MM.1S (cell line): ENCODE results near the gene APLP2.

ENCODE experiments used
- EZH2 ChIP-seq: fragments of 300-600 bp; sonication (generic); optimal IDR thresholded peaks from 2 replicates; pipeline ENCODE3; 2017; ENCODE audit warnings: low read depth, mild to moderate bottlenecking, antibody characterized with exemption, low read length, mixed read lengths
- EZH2phosphoT487 ChIP-seq: fragments of 300-600 bp; sonication (generic); IDR thresholded peaks from 2 replicates; pipeline ENCODE4 v1.6.1; 2018; ENCODE audit warnings: antibody characterized with exemption, low read length
- TF ChIP-seq, protein P1 (sequence below): fragments of 300-600 bp; sonication (generic); IDR thresholded peaks from 2 replicates; pipeline ENCODE4 v1.5.1; 2016; ENCODE audit warnings: antibody characterized with exemption, low read length, mixed read lengths

GRCh38 chr11:130020323-130020722 lies 49.4 kb upstream of the APLP2 start:
- TF ChIP-seq, protein P1, sequence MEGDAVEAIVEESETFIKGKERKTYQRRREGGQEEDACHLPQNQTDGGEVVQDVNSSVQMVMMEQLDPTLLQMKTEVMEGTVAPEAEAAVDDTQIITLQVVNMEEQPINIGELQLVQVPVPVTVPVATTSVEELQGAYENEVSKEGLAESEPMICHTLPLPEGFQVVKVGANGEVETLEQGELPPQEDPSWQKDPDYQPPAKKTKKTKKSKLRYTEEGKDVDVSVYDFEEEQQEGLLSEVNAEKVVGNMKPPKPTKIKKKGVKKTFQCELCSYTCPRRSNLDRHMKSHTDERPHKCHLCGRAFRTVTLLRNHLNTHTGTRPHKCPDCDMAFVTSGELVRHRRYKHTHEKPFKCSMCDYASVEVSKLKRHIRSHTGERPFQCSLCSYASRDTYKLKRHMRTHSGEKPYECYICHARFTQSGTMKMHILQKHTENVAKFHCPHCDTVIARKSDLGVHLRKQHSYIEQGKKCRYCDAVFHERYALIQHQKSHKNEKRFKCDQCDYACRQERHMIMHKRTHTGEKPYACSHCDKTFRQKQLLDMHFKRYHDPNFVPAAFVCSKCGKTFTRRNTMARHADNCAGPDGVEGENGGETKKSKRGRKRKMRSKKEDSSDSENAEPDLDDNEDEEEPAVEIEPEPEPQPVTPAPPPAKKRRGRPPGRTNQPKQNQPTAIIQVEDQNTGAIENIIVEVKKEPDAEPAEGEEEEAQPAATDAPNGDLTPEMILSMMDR: no peak
- TF ChIP-seq EZH2: no peak
- TF ChIP-seq EZH2phosphoT487: no peak
